ENCODE measurements around the gene WFS1. TPM values are rescaled to one million over a fixed set of nuclear protein-coding genes. Genes with fewer than 3 reads are reported as not detected.

Gene WFS1
- total RNA-seq, 4 donors from 2014 or later, result 31.5 to 124 (median 34.8) TPM

- 76% methylated on average over 6 of the region's 6 CpGs for WGBS
- H3K9me3 ChIP-seq, result no peaks in the 10 kb centered on the region
- TF ChIP-seq EP300 (IDR thresholded peaks at IDR 0.05), result no peak
- no peak for TF ChIP-seq CTCF (IDR thresholded peaks at IDR 0.05)
- no peak for TF ChIP-seq POLR2A (IDR thresholded peaks at IDR 0.05)
- no peak for TF ChIP-seq POLR2AphosphoS5 (IDR thresholded peaks at IDR 0.05)
- peaks cover 41% of the 10 kb centered on the region for H3K27me3 ChIP-seq
- H3K36me3 ChIP-seq, result peaks cover 5% of the 10 kb centered on the region
- no peak for DNase-seq (ENCODE audit: low spot score in 2 of 2)
- no peaks in the 10 kb centered on the region for H3K4me1 ChIP-seq
- no peak overlapping the region for H3K4me3 ChIP-seq
- no peak overlapping the region for H3K27ac ChIP-seq
Observed at GRCh38 chr4:6332669-6333050, 63.0 kb downstream of the WFS1 start.

- H3K9me3 ChIP-seq, result no peaks in the 10 kb centered on the region
- 93% methylated on average over 16 of the region's 19 CpGs for WGBS
- DNase-seq (ENCODE audit: low spot score in 2 of 2), result no peak
- no peak overlapping the region for H3K27ac ChIP-seq
- peaks cover 5% of the 10 kb centered on the region for H3K36me3 ChIP-seq
- no peaks in the 10 kb centered on the region for H3K4me1 ChIP-seq
- H3K27me3 ChIP-seq, result peaks cover 38% of the 10 kb centered on the region
- TF ChIP-seq CTCF (IDR thresholded peaks at IDR 0.05) (peak in 1 of 2 donors; percentile 21), POLR2A (IDR thresholded peaks at IDR 0.05) (no peak)
- H3K4me3 ChIP-seq, result no peak overlapping the region
Observed at GRCh38 chr4:6333301-6334202, 63.9 kb downstream of the WFS1 start.

GRCh38 chr4:6334203-6334887 is 64.7 kb downstream of the WFS1 start:
- TF ChIP-seq POLR2A (IDR thresholded peaks at IDR 0.05) (no peak), POLR2AphosphoS5 (IDR thresholded peaks at IDR 0.05) (no peak), EP300 (IDR thresholded peaks at IDR 0.05) (no peak), CTCF (IDR thresholded peaks at IDR 0.05) (no peak)
- DNase-seq (ENCODE audit: low spot score in 2 of 2), result no peak
- no peaks in the 10 kb centered on the region for H3K4me1 ChIP-seq
- H3K27ac ChIP-seq, result no peak overlapping the region
- H3K9me3 ChIP-seq, result no peaks in the 10 kb centered on the region
- no peak overlapping the region for H3K4me3 ChIP-seq
- WGBS, result 78% methylated on average over 5 of the region's 5 CpGs
- peaks cover 5% of the 10 kb centered on the region for H3K36me3 ChIP-seq
- peaks cover 39% of the 10 kb centered on the region for H3K27me3 ChIP-seq

GRCh38 chr4:6335040-6335590 is 65.5 kb downstream of the WFS1 start:
- no peak for DNase-seq (ENCODE audit: low spot score in 2 of 2)
- peaks cover 46% of the 10 kb centered on the region for H3K27me3 ChIP-seq
- peaks cover 5% of the 10 kb centered on the region for H3K36me3 ChIP-seq
- no peaks in the 10 kb centered on the region for H3K4me1 ChIP-seq
- H3K9me3 ChIP-seq, result no peaks in the 10 kb centered on the region
- H3K27ac ChIP-seq, result no peak overlapping the region
- no peak overlapping the region for H3K4me3 ChIP-seq
- no peak for TF ChIP-seq EP300 (IDR thresholded peaks at IDR 0.05)
- TF ChIP-seq CTCF (IDR thresholded peaks at IDR 0.05), result no peak
- TF ChIP-seq POLR2A (IDR thresholded peaks at IDR 0.05), result no peak
- no peak for TF ChIP-seq POLR2AphosphoS5 (IDR thresholded peaks at IDR 0.05)
- WGBS, result 80% methylated on average over 12 of the region's 12 CpGs

- WGBS, result 87% methylated on average over 13 of the region's 13 CpGs
- Histone ChIP-seq H3K4me3 (no peak overlapping the region), H3K4me1 (no peaks in the 10 kb centered on the region), H3K27me3 (peaks cover 48% of the 10 kb centered on the region), H3K36me3 (peaks cover 5% of the 10 kb centered on the region), H3K9me3 (no peaks in the 10 kb centered on the region), H3K27ac (no peak overlapping the region)
- no peak for TF ChIP-seq CTCF (IDR thresholded peaks at IDR 0.05)
- TF ChIP-seq EP300 (IDR thresholded peaks at IDR 0.05), result no peak
- TF ChIP-seq POLR2AphosphoS5 (IDR thresholded peaks at IDR 0.05), result no peak
- no peak for TF ChIP-seq POLR2A (IDR thresholded peaks at IDR 0.05)
- no peak for DNase-seq (ENCODE audit: low spot score in 2 of 2)
Observed at GRCh38 chr4:6336166-6336565, 66.5 kb downstream of the WFS1 start.

Measured in suprapubic skin (tissue), 4 donors.